HG03354 (cell line): ENCODE data around the gene PTK6.
A peak's percentile ranks its signal among the peaks of the same experiment; 100 is the strongest.

Experiments used
- ATAC-seq: cut with Tn5 transposase; IDR thresholded peaks from one replicate; pipeline ENCODE4 v1.9.1; 2021; ENCODE audit warnings: mild to moderate bottlenecking; ENCODE audit not compliant: unreplicated experiment, poor library complexity, severe bottlenecking

Gene PTK6

DNA sequence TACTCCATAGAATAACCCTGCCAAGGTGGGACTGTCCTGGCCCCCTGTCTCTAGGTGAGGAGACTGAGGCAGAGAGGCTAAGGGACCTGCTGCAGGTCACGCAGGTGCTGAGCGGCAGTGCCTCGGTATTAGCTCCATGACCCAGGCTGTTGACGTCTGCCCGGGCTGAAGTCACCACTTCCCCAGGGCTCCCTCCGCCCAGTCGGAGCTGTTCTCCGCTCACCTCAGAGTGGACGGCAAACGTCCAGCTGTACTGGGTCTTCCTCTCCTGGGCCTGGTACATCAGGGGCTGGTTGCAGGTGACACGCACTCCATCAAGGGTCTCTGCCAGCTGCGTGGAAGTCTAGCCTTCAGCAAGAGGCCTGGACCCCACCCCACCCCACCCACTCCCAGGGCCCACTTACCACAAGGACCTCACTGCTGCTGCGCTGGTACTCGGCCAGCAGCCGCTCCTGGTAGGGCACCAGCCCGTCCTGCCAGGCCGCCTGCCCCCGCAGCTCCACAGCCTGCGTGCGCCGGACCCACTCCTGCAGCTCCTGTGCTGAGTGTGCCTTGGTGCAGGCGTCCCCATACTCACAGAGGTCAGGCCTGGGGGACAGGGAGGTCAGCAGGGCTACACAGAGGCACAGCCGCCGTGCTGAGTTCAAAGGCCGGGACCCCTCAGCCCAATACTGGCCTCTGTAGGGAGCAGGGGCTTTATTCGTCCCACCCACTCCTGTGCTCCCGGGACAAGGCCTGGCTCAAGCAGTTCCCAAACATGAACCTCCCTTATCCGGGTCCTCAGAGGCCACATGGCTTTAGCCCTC, 33.3 kb upstream of the PTK6 start:
- no peak for ATAC-seq

DNA sequence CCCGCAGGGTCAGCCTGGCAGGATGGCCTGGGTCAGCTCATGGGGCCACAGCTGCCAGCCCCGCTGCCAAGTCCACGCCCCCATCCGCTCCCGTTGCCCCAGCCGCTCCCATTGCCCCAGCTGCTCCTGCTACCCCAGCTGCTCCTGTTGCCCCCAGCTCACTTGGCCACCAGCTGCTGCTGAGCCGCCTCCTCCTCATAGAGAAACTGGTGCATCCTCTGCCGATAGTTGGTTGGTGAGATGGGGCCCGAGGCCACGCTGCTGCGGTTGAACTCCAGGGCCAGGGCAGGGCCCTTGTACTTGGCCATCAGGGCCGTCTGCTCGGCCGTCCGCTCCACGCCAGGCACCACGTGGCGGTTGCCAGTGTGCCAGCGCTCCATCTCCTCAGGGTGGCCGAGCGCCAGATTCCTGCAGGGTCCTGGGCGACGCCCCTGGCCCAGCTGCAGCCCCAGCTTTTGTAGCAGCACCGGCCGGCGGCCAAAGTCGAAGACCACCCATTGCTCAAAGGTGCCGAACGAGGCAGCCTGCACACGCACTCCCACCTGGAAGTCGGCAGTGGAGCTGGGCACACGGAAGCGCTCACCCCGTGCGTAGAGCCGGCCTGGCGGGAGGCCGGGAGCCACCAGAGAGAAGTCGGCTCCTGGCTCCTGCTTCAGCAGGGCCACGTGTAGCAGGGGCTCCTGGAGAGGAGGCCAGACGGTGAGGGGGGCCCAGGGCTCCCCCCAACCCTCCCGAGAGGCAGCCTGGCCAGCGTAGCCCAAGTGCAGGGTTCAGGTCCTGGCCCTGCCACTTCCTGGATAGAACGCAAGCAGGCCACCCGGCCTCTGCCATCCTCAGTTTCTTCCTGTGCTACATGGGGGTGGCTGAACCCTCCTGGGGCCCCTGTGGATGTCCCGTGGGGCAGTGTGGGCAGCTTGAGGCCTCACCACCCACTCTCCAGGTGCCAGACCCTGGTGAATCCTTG, 32.1 kb upstream of the PTK6 start:
- ATAC-seq, result no peak

DNA sequence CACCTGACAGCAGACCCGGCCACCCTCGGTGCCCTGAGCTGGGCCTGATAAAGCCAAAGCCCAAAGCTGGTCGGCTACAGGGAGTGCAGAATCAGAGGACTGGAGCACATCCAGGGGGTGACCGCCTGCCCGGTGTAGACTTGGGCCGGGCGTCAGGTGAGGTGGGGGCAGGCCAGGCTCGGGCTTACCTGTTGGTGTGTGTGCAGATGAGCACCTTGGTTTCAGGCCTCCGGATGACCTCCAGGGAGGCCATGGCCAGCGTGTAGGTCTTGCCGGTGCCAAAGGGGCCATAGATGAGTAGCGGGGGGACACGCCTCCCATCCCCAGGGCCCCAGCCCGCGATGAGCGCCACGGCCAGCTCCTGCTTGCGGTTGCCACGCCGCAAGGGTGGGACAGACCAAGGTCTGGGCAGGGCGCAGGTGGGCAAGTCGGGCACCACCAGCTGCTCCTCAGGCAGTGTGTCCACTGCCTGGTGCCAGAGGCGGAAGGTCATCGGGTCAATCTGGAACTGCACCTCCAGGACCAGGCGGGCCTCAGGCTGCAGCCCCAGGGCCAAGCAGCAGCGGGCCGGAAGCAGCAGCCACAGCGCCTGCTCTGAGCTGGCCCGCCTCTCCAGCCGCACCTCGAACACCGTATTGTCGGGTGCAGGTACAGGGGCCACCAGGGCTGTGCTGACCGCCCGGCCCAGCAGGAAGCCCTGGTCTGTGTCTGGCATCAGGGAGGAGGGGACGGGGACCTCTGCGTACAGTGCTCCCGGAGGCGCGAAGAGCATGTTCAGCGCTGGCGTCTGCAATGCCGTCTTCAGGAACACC, 31.2 kb upstream of the PTK6 start:
- ATAC-seq, result peak; percentile 29

DNA sequence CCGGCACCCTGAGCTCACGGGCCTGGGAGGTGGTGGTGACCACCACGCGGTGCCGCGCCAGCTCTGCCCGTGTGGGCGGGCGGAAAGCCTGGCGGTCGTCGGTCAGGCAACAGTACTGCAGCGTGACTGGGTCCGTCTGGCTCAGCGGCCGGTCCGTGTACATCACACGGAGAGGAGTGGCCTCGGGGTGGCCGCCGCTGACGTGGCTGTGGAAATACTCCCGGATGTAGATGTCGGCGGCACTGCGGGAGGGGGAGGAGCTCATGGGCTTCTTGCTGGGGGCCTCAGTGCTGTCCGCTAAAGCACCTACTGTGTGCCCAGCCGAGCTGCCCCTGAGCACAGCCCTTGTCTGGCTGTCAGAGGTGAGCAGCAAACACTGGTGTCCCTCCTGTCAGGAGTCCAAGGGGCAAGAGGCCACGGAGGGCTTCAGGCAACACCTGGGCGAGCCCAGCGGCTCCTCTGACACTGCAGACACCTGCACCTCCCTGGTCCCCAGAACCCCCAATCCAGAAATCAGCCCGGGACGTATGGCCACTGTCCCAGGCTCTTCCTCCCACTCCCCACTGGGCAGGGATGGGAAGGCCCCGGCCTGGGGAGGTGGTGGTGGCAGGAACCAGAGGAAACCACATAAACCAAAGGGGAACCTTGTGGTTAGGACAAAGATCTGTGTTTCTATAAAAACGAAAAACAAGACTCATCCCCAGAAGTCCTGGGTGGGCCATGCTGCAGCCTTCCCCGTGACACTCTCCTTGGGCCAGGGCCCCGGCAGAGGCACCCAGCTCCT, 30.4 kb upstream of the PTK6 start:
- ATAC-seq, result peak; percentile 68

DNA sequence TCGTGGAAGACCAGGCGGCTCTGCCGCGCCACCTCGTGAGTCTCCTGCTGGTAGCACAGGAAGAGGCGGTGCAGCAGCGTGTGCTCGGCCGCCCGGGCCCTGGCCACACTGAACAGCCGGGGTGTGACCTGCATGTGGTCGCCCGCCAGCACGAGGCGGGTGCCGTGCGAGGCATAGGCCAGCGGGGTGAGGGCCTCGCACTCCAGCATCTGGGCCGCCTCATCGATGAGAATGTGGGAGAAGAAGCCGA, 29.9 kb upstream of the PTK6 start:
- no peak for ATAC-seq

DNA sequence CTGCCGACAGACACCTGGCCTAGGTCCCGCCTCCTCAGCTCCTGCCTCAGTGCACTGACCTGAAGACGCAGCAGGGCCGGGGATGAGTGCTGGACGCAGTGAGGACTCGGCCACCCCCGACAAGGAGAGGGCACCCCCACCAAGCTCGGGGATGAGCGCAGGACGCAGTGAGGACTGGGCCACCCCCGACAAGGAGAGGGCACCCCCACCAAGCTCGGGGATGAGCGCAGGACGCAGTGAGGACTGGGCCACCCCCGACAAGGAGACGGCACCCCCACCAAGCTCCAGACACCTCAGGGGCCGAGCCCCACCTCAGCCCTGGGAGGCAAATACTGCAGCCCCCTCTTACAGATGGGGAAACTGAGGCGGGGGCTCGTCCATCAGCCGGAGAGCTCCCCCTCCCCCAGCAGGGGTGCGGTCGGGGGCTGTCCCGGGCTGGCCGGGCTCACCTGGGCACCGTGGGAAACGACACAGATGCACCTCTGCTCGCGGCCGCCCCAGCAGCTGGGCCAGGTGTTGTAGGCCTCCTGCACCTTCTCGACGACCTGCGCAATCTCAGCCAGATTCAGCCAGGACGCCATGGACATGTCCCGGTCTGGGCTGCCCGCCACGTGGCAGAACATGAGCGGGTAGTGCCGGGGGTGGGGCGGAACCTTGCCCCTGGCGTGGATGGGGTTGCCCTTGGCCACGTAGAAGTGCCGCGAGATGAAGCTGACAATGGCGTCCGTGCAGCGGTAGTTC, 29.4 kb upstream of the PTK6 start:
- ATAC-seq, result no peak

DNA sequence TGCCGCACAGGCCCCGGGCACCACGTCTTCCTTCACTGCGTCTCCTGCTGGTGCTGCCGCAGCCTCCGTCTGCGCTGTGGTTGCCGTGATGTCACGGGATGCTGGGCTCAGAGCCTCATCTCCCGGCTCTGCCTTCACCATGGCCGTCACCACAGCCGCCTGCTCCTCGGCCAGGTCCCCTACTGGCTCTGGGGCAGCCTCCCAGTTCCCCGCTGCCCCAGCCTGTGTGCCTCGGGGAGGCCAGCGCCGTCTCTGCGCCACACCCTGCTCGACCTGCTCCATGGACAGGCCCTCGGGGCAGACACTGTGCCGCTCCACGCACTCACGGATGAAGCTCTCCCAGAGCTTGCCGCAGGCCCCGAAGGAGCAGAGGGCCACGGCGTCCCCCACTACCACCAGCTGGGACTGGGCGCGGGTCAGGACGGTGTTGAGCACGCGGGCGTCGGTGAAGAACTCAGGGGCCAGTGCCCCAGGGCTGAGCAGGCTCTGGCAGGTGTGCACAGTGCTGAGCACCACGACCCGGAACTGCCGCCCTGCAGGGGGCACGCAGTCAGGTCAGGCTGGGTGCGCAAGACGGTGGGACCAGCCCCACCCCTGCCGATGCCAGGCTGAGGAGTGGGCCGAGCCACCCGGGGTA, 28.6 kb upstream of the PTK6 start:
- no peak for ATAC-seq

DNA sequence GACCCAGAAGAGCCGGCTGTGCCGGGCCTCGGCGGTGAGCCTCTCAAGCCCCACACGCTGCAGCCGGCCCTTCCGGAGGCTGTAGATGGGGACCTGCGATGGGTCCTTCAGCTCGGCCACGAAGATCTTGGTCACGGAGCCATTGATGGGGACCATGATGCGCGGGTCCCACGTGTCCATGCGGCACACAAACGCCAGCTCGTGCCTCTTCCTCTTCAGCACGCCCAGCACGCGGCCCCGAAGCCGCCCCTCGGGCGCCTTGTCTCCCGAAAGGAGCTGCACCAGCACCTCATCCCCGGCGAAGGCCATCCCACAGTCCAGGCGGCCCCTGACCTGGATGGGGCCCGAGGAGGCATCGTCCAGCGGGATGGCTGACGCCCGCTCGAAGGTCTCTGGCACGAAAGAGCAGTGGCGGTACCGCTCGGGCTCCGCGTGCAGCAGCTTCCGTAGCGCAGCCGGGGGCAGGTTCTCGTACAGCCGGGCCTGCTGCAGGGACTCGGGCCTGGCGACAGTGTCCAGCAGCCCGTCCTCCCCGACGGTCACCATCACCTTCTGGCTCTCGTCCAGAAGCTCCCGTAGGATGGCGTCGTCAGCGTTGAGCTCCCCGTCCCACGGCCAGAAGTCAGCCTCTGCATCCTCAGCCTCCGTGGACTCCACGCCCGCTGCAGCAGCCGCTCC, 28.0 kb upstream of the PTK6 start:
- ATAC-seq, result no peak

DNA sequence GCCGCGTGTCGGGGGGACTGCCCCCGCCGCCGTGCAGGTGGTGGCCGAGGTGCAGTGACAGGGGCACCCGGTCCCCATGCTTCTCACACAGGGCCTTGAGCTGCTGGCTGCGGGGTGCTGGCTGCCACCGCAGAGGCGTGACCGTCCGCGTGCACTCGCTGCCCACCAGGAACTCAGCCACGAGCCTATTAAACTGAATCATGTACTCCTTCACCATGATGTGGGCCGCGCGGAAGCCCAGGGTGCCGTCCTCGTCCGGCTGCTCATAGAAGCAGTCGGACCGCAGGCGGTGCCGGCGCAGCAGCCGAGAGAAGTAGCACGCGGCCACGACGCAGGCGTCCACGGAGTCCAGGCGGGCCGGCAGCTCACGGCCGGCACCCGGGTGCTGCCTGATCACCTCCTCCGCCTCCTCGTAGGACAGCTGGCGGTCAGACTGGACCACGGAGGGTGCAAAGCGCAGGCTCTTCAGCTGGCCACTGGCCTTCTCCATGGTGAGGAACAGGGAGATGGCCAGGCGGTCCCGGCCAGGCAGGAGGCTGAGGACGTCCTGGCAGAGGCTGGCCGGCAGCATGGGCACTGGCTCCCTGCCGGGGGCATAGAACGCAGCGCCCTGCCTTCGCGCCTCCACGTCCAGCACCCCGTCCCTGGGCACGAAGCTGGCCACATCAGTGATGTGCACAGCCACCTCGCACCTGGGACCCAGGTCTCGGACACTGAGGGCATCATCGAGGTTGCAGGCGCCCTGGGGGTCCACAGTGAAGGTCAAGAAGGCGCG, 27.0 kb upstream of the PTK6 start:
- no peak for ATAC-seq

DNA sequence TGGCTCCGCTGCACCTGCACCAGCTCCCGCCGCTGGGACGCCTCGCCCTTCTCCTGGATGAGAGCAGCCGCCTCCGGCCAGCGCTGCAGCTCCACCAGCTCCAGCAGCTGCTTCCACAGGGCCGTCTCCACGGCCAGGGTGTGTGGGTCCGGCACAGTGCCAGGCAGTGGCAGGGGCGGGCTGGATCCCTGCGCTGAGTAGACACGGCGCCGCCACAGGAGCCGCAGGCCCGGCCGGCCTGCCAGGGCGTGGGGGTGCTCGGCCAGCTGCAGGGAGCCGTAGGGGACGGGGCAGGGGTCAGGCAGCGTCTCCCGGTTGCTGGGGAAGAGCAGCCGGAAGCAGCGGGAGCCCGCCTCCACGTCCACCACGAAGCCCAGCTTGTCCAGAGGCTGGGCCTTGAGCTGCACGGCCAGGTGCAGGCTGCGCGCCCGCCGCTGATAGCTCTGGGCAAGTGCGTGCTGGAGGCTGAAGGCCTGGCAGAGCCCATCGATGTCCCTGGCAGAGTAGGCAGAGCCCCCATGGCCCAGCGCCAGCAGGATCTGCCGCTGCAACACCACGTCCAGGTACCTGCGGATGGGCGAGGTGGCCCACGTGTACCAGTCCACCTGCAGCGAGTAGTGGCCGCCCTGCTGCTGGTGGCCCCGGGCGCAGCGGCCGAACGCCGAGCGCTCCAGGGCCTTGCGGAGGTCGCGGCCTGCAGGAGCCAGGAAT, 26.2 kb upstream of the PTK6 start:
- no peak for ATAC-seq

DNA sequence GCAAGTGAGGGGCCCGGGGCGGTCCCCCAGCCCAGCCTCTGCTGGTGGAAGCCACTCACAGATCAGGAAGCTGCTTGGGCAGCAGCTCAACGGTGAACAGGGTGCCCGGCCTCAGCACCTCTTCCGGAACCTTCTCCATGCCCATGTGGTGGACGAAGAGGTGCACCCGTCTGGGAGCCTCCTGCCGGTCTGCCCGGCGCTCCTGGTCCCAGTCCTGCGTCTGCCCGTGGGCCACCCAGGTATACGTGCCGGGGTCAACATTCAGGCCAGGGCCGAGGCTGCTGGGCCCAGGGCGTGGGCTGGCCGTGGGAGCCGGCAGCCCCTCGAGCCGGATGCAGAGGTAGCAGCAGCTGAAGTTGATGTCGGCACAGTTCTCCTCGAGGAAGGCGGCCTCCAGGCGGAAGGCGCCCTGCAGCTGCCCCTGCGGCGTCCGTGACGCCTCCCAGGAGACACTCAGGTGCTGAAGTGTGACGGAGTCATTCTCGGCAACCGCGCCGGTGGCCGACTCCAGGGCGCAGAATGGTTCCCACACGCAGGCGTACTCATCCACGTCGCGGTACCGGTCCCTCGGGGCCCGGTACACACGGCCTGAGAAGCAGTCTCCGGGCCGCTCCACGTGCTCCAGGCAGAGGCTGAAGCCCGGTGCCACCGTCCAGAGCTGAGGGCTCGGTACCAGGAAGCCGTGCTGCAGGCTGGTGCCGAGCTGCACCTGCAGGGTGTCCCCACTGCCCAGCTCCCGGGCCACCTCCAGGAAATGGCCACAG, 25.5 kb upstream of the PTK6 start:
- ATAC-seq, result no peak

DNA sequence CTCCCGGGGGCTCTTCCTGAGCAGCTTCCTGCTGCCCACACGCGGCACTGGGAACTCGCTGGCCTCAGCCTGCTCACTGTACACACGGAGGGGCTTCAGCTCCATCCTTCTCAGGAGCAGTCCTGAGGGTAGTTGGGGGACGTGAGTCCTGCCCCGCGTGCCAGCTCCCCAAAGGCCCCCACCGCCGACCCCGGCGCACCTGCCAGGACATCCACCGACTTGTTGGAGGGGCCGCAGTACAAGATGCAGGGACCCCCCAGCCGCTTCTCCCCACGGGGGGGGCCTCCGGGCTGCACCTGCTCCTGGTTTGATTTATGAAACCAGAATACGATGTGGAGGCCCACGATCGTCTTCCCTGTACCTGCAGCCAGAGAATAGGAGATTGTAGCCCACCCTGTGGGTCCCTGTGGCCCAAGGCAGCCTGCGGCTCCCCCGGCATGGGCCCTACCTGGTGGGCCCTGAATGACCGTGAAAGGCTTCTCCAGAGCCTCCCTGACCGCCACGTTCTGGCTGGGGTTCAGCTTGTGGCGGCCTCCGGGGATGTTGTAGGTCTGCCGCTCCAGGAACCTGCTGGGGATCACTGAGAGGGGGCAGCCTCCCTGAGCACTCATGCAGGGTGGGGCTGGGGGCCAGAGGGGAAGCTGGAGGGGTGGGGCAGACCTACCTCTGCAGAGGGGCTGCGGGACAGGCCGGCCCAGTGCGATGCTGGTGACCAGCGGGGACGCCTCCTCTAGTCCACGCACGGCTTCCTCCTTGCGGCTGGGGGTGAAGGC, 24.6 kb upstream of the PTK6 start:
- ATAC-seq, result no peak

DNA sequence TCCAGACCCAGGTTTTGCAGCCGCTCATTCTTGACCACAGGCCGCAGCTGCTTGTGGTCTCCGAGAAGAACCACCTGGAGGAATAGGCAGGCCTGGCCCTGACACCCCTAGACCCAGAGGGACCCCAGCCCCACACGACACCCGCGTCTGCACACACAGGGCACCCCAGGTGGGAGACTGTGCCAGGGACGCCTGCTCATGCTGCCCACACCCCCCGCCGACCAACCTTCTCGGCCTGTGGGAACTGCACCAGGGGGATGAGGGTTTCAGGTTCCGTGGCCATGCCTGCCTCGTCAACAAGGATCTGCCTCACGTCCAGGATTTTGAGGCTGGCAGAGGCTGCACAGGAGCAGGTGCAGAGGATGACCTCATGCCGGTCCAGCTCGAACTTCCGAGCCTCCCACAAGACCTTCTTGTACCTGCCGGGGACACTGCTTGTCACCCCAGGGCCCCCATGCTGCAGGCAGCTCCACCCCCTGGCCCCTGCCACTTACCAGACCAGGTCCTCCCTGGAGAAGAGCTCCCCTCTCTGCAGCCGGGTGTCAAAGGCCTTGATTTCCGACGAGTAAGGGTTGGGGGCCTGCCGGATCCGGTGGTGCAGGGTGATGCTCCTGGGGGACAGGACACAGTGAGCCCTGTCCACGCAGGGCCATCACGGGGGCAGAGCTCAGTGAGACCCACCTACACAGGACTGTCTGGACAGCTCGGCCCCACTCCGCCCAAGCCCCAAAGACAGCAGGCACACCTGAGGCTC, 23.9 kb upstream of the PTK6 start:
- ATAC-seq, result no peak

DNA sequence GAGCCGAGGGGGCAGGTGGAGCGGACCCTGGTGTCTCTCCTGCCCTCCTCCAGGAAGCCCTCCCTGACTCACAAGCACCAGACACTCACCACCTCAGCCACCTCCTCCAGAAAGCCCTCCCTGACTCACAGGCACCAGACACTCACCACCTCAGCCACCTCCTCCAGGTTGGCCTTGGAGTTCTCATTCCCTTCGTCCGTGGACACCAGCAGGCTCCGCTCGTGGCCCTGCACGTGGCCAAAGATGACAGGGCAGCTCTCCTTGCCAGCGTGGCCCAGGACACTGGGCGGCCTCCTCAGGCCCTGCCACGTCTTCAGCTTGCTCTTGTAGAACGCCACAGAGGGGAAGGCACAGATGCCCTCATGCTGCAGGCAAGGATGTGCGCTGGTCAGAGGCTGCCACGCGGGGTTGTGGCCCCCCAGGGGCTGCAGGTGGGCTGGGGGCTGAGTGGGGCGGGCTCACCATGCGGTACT, 23.2 kb upstream of the PTK6 start:
- no peak for ATAC-seq
